NCI-H82 treated with DMSO at 0.1 percent for 48 hours (cell line): ENCODE measurements around the gene COL7A1.

Experiments
- DNase-seq: peaks from one replicate; lab custom pipeline; 2025; ENCODE audit not compliant: unreplicated experiment; lab: John Stamatoyannopoulos, UW

The COL7A1 gene

GRCh38 chr3:48619541-48620524 lies 24.7 kb upstream of the COL7A1 start:
- no peak for DNase-seq

- DNase-seq = no peak
Measured at GRCh38 chr3:48617559-48617958, 22.4 kb upstream of the COL7A1 start.

GRCh38 chr3:48614044-48614443 lies 18.9 kb upstream of the COL7A1 start:
- no peak for DNase-seq

- no peak for DNase-seq
Measured at GRCh38 chr3:48612309-48612708, 17.2 kb upstream of the COL7A1 start.

GRCh38 chr3:48609088-48610005 lies 14.2 kb upstream of the COL7A1 start, which contains the start of gene UQCRC1:
Gene UQCRC1, minus strand, starts transcription at chr3:48609646. Its CDS starts 26 bp downstream, at chr3:48609620.
- DNase-seq = peak; percentile 69

GRCh38 chr3:48607519-48607918 lies 12.4 kb upstream of the COL7A1 start:
- DNase-seq = no peak

- DNase-seq = no peak
Measured at GRCh38 chr3:48601622-48601994, 6.5 kb upstream of the COL7A1 start.

- DNase-seq = no peak
Measured at GRCh38 chr3:48600711-48601621, 5.8 kb upstream of the COL7A1 start.

- DNase-seq = no peak
Measured at GRCh38 chr3:48599509-48600285, 4.6 kb upstream of the COL7A1 start.

GRCh38 chr3:48599077-48599501 lies 4.0 kb upstream of the COL7A1 start:
- no peak for DNase-seq

- no peak for DNase-seq
Measured at GRCh38 chr3:48598323-48599076, 3.4 kb upstream of the COL7A1 start.

- no peak for DNase-seq
Measured at GRCh38 chr3:48597408-48597800, 2.3 kb upstream of the COL7A1 start.

- no peak for DNase-seq
Measured at GRCh38 chr3:48596676-48597407, 1.7 kb upstream of the COL7A1 start.

- DNase-seq = no peak
Measured at GRCh38 chr3:48596157-48596556, 1.0 kb upstream of the COL7A1 start.

- no peak for DNase-seq
Measured at GRCh38 chr3:48595526-48596121, 495 bp upstream of the COL7A1 start.

GRCh38 chr3:48594417-48595049 lies 596 bp downstream of the COL7A1 start:
- no peak for DNase-seq

- no peak for DNase-seq
Measured at GRCh38 chr3:48593337-48593736, 1.8 kb downstream of the COL7A1 start.
